ENCODE measurements around the gene KCNT1.

KCNT1 gene

GRCh38 chr9:135821116-135821515 is 119.1 kb downstream of the KCNT1 start:
- no peak for DNase-seq (ENCODE audit: low spot score)

GRCh38 chr9:135821733-135822373 is 119.9 kb downstream of the KCNT1 start:
- no peak for DNase-seq (ENCODE audit: low spot score)

- no peak for DNase-seq (ENCODE audit: low spot score)
These were observed 120.4 kb downstream of the KCNT1 start for GRCh38 chr9:135822374-135822755.

- no peak for DNase-seq (ENCODE audit: low spot score)
These were observed 121.1 kb downstream of the KCNT1 start for GRCh38 chr9:135823036-135823435.

- DNase-seq (ENCODE audit: low spot score), result no peak
These were observed 123.6 kb downstream of the KCNT1 start for GRCh38 chr9:135825435-135826187.

GRCh38 chr9:135826188-135826545 is 124.2 kb downstream of the KCNT1 start:
- no peak for DNase-seq (ENCODE audit: low spot score)

GRCh38 chr9:135827301-135827700 is 125.3 kb downstream of the KCNT1 start:
- DNase-seq (ENCODE audit: low spot score), result no peak

GRCh38 chr9:135827866-135828580 is 126.0 kb downstream of the KCNT1 start:
- DNase-seq (ENCODE audit: low spot score), result no peak

- no peak for DNase-seq (ENCODE audit: low spot score)
These were observed 126.7 kb downstream of the KCNT1 start for GRCh38 chr9:135828656-135829055.

- no peak for DNase-seq (ENCODE audit: low spot score)
These were observed 128.5 kb downstream of the KCNT1 start for GRCh38 chr9:135830496-135830895.

GRCh38 chr9:135833864-135834263 is 131.9 kb downstream of the KCNT1 start:
- DNase-seq (ENCODE audit: low spot score), result no peak

GRCh38 chr9:135835131-135835530 is 133.1 kb downstream of the KCNT1 start:
- DNase-seq (ENCODE audit: low spot score), result no peak

- DNase-seq (ENCODE audit: low spot score), result no peak
These were observed 137.5 kb downstream of the KCNT1 start for GRCh38 chr9:135839516-135839915.

- DNase-seq (ENCODE audit: low spot score), result no peak
These were observed 138.1 kb downstream of the KCNT1 start for GRCh38 chr9:135840107-135840506.

- DNase-seq (ENCODE audit: low spot score), result no peak
These were observed 138.6 kb downstream of the KCNT1 start for GRCh38 chr9:135840539-135840938.

Data from iPS-NIHi11 (cell line).